LNCAP (cell line): ENCODE results near the gene HDAC3.
A peak's percentile ranks its signal among the peaks of the same experiment; 100 is the strongest.

Source experiments
- TF ChIP-seq, protein P1 (sequence below): fragments of 450-650 bp; IDR thresholded peaks from 2 replicates; pipeline ENCODE4 v1.5.1; 2017; ENCODE audit warnings: mild to moderate bottlenecking

The HDAC3 gene

DNA sequence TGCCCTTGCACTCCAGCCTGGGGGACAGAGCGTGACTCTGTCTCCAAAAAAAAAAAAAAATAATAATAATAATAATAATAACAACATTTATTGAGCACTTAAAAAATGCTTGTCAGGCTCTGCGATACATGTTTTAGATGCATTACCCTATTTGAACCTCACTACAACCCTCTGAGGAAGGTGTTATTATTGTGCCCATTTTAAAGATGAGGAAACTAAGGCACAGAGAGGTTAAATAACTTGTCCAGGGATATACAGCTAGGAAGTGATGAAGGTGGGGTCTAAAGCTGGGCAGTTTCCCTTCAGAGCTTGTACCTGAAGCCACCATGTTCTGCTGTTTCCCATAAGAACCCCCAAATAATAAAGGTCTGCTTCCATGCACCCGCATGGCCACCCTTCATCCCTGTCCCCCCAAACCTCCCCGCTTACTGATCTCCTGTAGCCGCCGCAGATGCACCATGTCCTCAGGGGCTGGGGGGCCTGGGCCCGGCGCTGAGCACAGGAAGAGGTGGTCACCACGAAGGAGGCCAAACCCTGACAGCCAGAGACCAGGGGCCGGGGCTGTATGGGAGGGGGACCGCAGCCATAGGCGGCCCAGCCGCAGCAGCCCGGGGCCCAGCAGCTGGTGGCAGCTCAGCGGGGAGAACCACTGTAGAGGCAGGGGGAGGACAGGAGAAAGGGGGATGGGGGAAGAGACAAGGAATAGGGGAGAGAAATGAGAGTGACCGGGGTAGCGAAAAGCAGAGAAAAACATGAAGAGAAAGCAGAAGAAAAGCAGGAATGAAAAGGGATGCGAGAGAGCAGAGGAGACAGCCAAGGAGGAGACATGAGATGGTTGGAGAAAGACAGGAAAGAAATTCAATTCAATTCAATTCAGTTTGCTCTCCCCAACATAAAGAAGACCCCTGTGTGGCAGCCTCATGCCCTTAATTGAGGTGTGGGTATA, 29.6 kb upstream of the HDAC3 start:
- TF ChIP-seq, protein P1, sequence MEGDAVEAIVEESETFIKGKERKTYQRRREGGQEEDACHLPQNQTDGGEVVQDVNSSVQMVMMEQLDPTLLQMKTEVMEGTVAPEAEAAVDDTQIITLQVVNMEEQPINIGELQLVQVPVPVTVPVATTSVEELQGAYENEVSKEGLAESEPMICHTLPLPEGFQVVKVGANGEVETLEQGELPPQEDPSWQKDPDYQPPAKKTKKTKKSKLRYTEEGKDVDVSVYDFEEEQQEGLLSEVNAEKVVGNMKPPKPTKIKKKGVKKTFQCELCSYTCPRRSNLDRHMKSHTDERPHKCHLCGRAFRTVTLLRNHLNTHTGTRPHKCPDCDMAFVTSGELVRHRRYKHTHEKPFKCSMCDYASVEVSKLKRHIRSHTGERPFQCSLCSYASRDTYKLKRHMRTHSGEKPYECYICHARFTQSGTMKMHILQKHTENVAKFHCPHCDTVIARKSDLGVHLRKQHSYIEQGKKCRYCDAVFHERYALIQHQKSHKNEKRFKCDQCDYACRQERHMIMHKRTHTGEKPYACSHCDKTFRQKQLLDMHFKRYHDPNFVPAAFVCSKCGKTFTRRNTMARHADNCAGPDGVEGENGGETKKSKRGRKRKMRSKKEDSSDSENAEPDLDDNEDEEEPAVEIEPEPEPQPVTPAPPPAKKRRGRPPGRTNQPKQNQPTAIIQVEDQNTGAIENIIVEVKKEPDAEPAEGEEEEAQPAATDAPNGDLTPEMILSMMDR: no peak

DNA sequence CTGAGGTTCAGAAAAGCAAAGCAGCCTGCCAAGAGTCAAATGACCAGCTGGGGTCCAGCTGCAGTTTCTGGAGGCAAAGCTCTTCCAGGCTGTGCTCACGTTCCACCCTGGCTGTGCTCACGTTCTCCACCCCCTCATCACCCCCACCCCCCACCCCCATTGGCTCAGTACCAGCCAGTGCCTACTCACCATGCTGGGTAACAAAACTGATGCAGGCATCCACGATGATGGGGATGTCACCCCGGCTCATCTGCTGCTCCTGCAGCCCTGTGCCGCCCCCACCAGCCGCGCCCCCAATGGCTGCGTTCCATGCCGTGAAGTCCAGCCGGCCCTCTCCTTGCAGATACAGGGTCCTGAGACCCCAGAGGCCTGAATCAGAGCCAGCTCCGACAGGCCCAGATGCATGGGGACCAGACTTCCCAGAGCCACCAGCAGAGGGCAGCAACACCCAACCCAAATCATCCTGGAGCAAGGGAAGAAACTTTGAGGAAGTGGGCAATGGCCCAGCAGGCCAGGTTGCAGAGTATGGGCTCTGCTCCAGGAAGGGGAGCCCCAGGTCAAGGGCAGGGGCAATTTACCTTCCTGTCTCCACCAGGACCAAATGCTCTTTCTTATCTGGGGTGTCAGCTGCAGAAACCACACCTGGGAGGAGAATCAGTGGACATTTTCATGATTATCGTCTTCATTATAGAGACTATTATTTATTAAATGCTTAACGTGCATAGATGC, 28.2 kb upstream of the HDAC3 start:
- TF ChIP-seq, protein P1: peak; percentile 97

DNA sequence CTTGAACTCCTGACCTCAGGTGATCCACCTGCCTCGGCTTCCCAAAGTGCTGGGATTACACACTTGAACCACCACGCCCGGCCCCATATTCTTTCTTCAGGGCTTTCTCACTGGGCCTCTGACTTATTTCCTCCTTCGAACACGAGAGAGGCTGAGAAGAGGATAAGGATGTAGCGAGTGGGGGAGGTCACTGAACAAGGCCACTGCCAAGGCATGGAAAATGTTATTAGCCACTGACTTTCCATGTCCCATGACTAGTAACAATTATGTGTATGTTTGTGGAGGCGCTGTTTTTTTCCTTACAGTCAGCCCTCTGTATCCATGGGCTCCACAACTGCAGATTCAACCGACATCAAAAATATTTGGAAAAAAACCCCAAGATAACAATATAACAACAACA, 26.9 kb upstream of the HDAC3 start:
- TF ChIP-seq, protein P1: no peak

DNA sequence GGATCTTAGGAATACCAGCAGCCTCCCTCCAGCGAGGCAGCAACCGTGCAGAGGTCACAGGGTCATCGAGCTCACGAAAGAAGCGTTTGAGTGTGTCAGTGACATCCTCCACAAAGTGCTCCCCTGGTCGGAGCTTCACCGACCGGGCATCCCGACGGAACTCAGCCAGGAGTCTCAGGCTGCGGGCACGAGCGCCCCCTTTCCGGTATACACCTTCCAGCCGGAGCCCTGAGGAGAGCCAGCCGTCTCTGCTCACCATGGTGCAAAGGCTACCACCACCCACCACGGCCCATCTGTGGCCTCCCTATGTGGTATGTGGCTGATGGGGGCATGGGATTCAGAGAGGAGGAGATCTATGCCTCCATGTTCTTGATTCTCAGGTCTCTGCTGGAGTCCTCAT, 25.4 kb upstream of the HDAC3 start:
- TF ChIP-seq, protein P1: no peak

DNA sequence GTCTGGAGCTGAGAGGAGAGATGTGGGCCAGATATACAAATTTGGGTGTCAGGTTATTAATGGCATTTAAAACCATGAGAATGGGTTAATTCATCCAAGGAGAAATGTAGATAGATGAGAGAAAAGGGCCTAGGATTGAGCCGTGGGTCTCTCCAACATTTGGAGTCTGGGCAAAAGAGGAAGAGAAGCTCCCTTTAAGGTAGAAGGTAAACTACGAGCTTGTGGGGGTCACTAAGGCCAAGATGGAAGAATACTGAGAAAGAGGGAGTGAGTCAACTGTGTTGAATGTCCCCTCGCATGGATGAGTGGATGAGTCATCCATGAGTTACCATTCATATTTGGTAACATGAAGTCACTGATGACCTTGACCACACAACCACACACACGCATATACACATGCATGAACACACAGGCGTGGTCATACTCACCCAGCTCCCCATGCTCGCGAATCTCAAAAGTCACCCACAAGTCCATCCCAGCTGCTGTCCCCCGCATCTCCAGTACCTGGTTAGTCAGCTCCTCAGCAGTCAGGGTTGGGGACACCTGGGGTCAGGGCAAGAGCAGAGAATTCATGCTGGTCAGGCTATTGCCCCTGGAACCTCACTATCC, 21.4 kb upstream of the HDAC3 start:
- TF ChIP-seq, protein P1: no peak

DNA sequence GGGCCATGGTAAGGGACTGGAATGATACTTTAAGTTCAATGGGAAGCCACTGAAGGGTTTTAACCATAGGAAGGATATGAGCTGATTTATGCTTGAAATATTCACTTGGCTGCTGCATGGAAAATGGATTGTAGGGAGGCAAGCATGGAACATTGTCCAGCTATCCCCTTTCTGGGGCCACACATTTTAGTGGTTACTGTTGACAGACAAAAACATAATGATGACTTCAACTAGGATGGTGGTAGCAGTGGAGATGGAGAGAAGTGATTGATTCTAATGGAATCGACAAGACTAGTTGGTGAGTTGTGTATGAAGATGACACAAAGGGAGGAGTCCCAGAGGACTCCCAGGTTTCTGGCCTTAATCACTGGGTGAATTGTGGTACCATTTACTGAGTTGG, 20.8 kb upstream of the HDAC3 start:
- TF ChIP-seq, protein P1: no peak

DNA sequence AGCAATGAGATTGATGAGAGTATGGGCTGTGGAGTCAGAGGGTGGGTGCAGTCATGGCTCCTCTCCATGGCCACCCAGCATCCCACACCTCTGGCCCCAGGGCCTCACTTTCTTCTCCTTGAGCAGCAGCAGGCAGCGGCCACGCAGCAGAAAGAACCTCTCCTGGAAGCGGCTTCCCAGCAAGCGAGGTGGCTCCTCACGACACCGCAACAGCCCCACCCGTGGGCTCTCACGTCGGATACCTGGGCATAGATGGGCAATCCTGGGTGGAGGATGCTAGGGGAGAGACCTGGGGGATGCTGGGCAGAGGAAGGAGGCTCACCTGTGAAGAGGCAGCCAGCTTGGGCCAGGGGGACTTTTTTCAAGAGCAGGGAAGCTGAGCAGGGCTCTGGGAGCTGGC, 19.7 kb upstream of the HDAC3 start:
- TF ChIP-seq, protein P1: no peak
